ENCODE results near the gene SLFN14. TPM values are rescaled to one million over a fixed set of nuclear protein-coding genes. Genes with fewer than 3 reads are reported as not detected.
"Not testable (repeated sequence)": the region's sequence is repeated elsewhere in the genome, so short reads cannot be mapped to it uniquely, and the experiment has no call there.

SLFN14 gene
- total RNA-seq, 6 experiments from 2014 or later = not detected

DNA sequence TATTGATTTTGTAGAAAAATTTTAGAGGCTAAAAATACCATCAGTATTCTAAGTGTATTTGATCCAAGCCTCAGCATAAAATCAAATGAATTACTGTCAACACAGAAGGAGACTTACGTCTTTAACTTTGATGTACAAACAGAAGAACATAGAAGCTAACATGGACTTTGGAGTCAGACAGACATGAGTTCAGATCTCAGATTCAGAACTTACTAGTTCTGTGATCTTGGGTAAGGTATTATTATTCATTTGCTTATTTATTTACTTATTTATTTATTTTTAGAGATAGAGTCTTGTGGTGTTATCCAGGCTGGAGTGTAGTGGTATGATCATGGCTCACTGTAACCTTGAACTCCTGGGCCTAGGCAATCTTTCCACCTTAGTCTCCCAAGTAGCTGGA is 19.2 kb downstream of the SLFN14 start:
- H3K27me3 Mint-ChIP-seq (ENCODE audit: insufficient read depth) = peaks cover 4% of the 10 kb centered on the region; the same call in 1 of the 2 replicates
- DNase-seq = no peak
- peak overlapping the region; percentile 85 for H3K4me3 Mint-ChIP-seq
- H3K36me3 Mint-ChIP-seq (ENCODE audit: low read depth) = no peaks in the 10 kb centered on the region
- TF ChIP-seq, protein P1, sequence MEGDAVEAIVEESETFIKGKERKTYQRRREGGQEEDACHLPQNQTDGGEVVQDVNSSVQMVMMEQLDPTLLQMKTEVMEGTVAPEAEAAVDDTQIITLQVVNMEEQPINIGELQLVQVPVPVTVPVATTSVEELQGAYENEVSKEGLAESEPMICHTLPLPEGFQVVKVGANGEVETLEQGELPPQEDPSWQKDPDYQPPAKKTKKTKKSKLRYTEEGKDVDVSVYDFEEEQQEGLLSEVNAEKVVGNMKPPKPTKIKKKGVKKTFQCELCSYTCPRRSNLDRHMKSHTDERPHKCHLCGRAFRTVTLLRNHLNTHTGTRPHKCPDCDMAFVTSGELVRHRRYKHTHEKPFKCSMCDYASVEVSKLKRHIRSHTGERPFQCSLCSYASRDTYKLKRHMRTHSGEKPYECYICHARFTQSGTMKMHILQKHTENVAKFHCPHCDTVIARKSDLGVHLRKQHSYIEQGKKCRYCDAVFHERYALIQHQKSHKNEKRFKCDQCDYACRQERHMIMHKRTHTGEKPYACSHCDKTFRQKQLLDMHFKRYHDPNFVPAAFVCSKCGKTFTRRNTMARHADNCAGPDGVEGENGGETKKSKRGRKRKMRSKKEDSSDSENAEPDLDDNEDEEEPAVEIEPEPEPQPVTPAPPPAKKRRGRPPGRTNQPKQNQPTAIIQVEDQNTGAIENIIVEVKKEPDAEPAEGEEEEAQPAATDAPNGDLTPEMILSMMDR (IDR thresholded peaks at IDR 0.05) = no peak
- peak overlapping the region; percentile 71 for H3K27ac Mint-ChIP-seq
- peaks cover 51% of the 10 kb centered on the region for H3K4me1 Mint-ChIP-seq (ENCODE audit: low read depth)
- no peaks in the 10 kb centered on the region for H3K9me3 Mint-ChIP-seq

DNA sequence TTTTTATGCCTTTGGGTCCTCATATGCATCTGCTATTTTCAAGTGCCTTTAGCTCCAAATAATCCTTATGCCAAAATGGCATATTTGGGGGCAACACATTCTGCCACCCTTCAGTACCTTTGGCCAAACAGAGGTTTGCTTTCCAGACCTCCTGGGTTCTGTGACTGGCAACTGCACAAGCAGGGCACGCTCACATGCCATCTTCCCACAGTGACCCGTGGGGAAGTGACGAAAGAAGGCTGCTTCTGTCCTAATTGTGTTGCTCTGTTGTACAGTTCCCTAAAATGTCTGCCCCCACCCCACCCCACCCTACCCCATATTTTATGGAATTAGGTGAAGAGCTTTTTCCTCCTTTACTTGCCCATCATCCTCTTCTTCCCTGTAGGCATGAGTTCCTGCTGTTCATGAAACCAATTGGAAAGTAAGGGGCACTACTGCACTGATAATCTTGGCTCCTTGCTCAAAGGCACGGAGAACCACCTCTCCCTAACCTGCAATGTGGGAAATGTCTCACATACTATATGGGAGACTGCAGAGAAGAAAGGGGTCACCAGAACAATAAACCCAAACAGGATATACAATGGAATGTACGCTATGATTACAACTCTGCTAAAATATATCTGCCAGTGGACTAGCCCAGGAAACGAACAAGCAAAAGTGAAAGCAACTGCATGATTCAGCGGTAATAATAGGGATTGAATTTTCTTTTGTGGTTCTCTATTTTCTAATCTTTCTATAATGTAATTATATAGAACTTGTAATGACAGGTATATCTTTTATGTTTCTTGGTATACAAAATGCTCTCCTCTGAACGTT is 19.8 kb downstream of the SLFN14 start:
- DNase-seq = peak; percentile 2
- no peaks in the 10 kb centered on the region for H3K9me3 Mint-ChIP-seq
- H3K27me3 Mint-ChIP-seq (ENCODE audit: insufficient read depth) = no peaks in the 10 kb centered on the region
- TF ChIP-seq, protein P1 (IDR thresholded peaks at IDR 0.05) = no peak
- peaks cover 51% of the 10 kb centered on the region for H3K4me1 Mint-ChIP-seq (ENCODE audit: low read depth)
- peak overlapping the region; percentile 85 for H3K4me3 Mint-ChIP-seq
- H3K36me3 Mint-ChIP-seq (ENCODE audit: low read depth) = no peaks in the 10 kb centered on the region
- peak overlapping the region; percentile 71 for H3K27ac Mint-ChIP-seq

DNA sequence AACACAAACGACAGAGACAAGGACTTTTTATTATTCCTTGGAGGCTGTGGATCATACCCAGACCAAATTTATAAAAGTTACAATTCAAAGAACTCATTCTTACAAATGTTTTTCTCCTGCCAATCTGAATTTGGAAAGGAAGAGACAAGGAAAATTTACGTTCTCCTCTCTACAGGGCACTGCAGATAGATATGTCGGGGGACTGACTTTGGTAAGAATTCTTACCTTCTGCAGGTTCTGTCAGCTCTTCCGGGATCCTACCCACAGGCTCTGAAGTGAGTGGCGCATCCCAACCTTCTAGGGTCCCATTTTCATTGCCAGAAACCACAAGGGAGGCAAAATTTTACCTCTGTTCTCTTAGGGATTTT is 21.0 kb downstream of the SLFN14 start:
- TF ChIP-seq, protein P1 (IDR thresholded peaks at IDR 0.05) = peak; percentile 56
- Mint-ChIP-seq H3K4me1 (ENCODE audit: low read depth) (peaks cover 51% of the 10 kb centered on the region), H3K4me3 (peak overlapping the region; percentile 48), H3K27me3 (ENCODE audit: insufficient read depth) (no peaks in the 10 kb centered on the region), H3K27ac (no peak overlapping the region), H3K9me3 (no peaks in the 10 kb centered on the region), H3K36me3 (ENCODE audit: low read depth) (no peaks in the 10 kb centered on the region)
- DNase-seq = no peak

DNA sequence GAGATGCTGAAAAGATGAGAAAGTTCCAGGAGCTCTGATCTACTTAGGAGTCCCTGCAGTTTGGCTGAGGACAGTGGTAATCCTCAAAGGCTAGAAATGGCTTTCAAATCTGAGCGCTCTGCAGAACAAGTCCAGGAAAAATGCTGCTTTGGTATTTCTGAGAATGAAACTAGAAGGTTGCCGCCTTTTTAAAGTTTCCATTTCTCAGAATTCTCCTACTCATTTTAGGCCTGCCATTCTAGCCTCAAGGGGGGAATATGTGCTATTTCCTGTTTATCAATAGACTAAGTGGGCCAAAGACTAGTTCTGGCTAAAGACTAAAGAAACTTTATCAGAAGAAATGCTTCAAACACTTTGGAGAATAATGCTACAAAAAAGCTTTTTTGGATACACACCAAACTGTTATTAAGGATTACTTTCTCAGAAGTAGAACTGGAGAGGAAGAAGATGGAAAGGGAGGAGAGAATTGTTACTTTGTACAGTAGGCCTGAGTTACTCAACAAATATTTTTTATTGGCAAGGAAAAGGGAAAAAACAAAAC is 22.9 kb downstream of the SLFN14 start, which contains the start of gene SLFN12L:
TSS of gene SLFN12L (minus strand) at position 78 of the 541 bp plus-strand sequence. CDS start 15,314 bp downstream, outside the sequence.
- H3K9me3 Mint-ChIP-seq = no peaks in the 10 kb centered on the region
- no peak for DNase-seq
- no peaks in the 10 kb centered on the region for H3K36me3 Mint-ChIP-seq (ENCODE audit: low read depth)
- H3K4me1 Mint-ChIP-seq (ENCODE audit: low read depth) = peaks cover 44% of the 10 kb centered on the region
- no peak within 1 kb of the TSS for H3K27ac Mint-ChIP-seq
- TF ChIP-seq, protein P1 (IDR thresholded peaks at IDR 0.05) = no peak
- no peak within 1 kb of the TSS for H3K4me3 Mint-ChIP-seq
- H3K27me3 Mint-ChIP-seq (ENCODE audit: insufficient read depth) = no peaks in the 10 kb centered on the region

GRCh38 chr17:35536664-35537171 is 23.9 kb downstream of the SLFN14 start:
- no peak overlapping the region for H3K27ac Mint-ChIP-seq
- H3K4me3 Mint-ChIP-seq = no peak overlapping the region
- no peaks in the 10 kb centered on the region for H3K36me3 Mint-ChIP-seq (ENCODE audit: low read depth)
- no peak for DNase-seq
- H3K9me3 Mint-ChIP-seq = no peaks in the 10 kb centered on the region
- H3K27me3 Mint-ChIP-seq (ENCODE audit: insufficient read depth) = peaks cover 1% of the 10 kb centered on the region; the same call in 1 of the 2 replicates
- TF ChIP-seq, protein P1 (IDR thresholded peaks at IDR 0.05) = no peak
- H3K4me1 Mint-ChIP-seq (ENCODE audit: low read depth) = peaks cover 44% of the 10 kb centered on the region

- not testable (repeated sequence) for DNase-seq; H3K4me3 Mint-ChIP-seq; H3K27ac Mint-ChIP-seq; H3K27me3 Mint-ChIP-seq (ENCODE audit: insufficient read depth); H3K36me3 Mint-ChIP-seq (ENCODE audit: low read depth); H3K9me3 Mint-ChIP-seq
- H3K4me1 Mint-ChIP-seq (ENCODE audit: low read depth) = peaks cover 32% of the 10 kb centered on the region
Observed at GRCh38 chr17:35535406-35535805, 25.2 kb downstream of the SLFN14 start.
